Eye (tissue), 1 donor: ENCODE data around the gene RAB33B.
A peak's percentile ranks its signal among the peaks of the same experiment; 100 is the strongest.
"Not testable (repeated sequence)": the region's sequence is repeated elsewhere in the genome, so short reads cannot be mapped to it uniquely, and the experiment has no call there.

Source experiments
- DNase-seq: peaks from one replicate; pipeline ENCODE4 v3.0.0-alpha.2; 2015

Gene RAB33B

GRCh38 chr4:139454111-139455045 lies at the start of gene RAB33B:
RAB33B (plus strand) TSS chr4:139454121; CDS start chr4:139454196, 75 bp downstream.
- no peak for DNase-seq

- DNase-seq: no peak
Observed at GRCh38 chr4:139410312-139410711, 43.6 kb upstream of the RAB33B start.

GRCh38 chr4:139414671-139415210 lies 39.2 kb upstream of the RAB33B start:
- DNase-seq: not testable (repeated sequence)

- DNase-seq: peak; percentile 54
Observed at GRCh38 chr4:139416073-139416673, 37.7 kb upstream of the RAB33B start.

- DNase-seq: peak; percentile 16
Observed at GRCh38 chr4:139419388-139419914, 34.5 kb upstream of the RAB33B start.

- no peak for DNase-seq
Observed at GRCh38 chr4:139420652-139421051, 33.3 kb upstream of the RAB33B start.

- DNase-seq: no peak
Observed at GRCh38 chr4:139436122-139436521, 17.8 kb upstream of the RAB33B start.

GRCh38 chr4:139438141-139438540 lies 15.8 kb upstream of the RAB33B start:
- no peak for DNase-seq

- no peak for DNase-seq
Observed at GRCh38 chr4:139441029-139441428, 12.9 kb upstream of the RAB33B start.

- DNase-seq: no peak
Observed at GRCh38 chr4:139443661-139444060, 10.3 kb upstream of the RAB33B start.

GRCh38 chr4:139444881-139445280 lies 9.0 kb upstream of the RAB33B start:
- not testable (repeated sequence) for DNase-seq

- DNase-seq: not testable (repeated sequence)
Observed at GRCh38 chr4:139447078-139447477, 6.8 kb upstream of the RAB33B start.

GRCh38 chr4:139450586-139450985 lies 3.3 kb upstream of the RAB33B start:
- DNase-seq: no peak

GRCh38 chr4:139451997-139452396 lies 1.9 kb upstream of the RAB33B start:
- no peak for DNase-seq

GRCh38 chr4:139453041-139453370 lies 915 bp upstream of the RAB33B start:
- DNase-seq: no peak

GRCh38 chr4:139453371-139454110 lies 380 bp upstream of the RAB33B start:
- peak; percentile 98 for DNase-seq

- DNase-seq: no peak
Observed at GRCh38 chr4:139455126-139455538, 1.2 kb downstream of the RAB33B start.

- no peak for DNase-seq
Observed at GRCh38 chr4:139457318-139457717, 3.4 kb downstream of the RAB33B start.

GRCh38 chr4:139458543-139458942 lies 4.6 kb downstream of the RAB33B start:
- no peak for DNase-seq

- no peak for DNase-seq
Observed at GRCh38 chr4:139458999-139459398, 5.1 kb downstream of the RAB33B start.

- DNase-seq: no peak
Observed at GRCh38 chr4:139460565-139460964, 6.6 kb downstream of the RAB33B start.

GRCh38 chr4:139461022-139461628 lies 7.2 kb downstream of the RAB33B start:
- no peak for DNase-seq
